HG03342 (cell line): Measurements from ENCODE around the gene TSGA10.
A peak's percentile ranks its signal among the peaks of the same experiment; 100 is the strongest.
"Not testable (repeated sequence)": the region's sequence is repeated elsewhere in the genome, so short reads cannot be mapped to it uniquely, and the experiment has no call there.

Experiments used
- ATAC-seq: cut with Tn5 transposase; IDR thresholded peaks from one replicate; pipeline ENCODE4 v1.9.1; 2021; ENCODE audit warnings: mild to moderate bottlenecking, moderate library complexity; ENCODE audit not compliant: unreplicated experiment

Gene TSGA10

GRCh38 chr2:99154643-99155536, at the start of gene TSGA10, which contains the start of gene LIPT1:
TSGA10 (minus strand) TSS chr2:99154942; CDS start chr2:99109439, 45,503 bp downstream.
LIPT1 (plus strand) TSS chr2:99154967; CDS start chr2:99161958, 6,991 bp downstream.
- peak; percentile 96 for ATAC-seq

- no peak for ATAC-seq
Observed at GRCh38 chr2:99201959-99202678, 47.4 kb upstream of the TSGA10 start.

- no peak for ATAC-seq
Observed at GRCh38 chr2:99200076-99200800, 45.5 kb upstream of the TSGA10 start.

- ATAC-seq, result no peak
Observed at GRCh38 chr2:99198103-99198841, 43.5 kb upstream of the TSGA10 start.

- ATAC-seq, result not testable (repeated sequence)
Observed at GRCh38 chr2:99192364-99192763, 37.6 kb upstream of the TSGA10 start.

- ATAC-seq, result no peak
Observed at GRCh38 chr2:99190548-99190947, 35.8 kb upstream of the TSGA10 start.

- ATAC-seq, result no peak
Observed at GRCh38 chr2:99188357-99188756, 33.6 kb upstream of the TSGA10 start.

GRCh38 chr2:99187011-99187410, 32.3 kb upstream of the TSGA10 start:
- no peak for ATAC-seq

GRCh38 chr2:99184811-99185210, 30.1 kb upstream of the TSGA10 start:
- no peak for ATAC-seq

GRCh38 chr2:99183025-99183424, 28.3 kb upstream of the TSGA10 start:
- ATAC-seq, result no peak

- no peak for ATAC-seq
Observed at GRCh38 chr2:99181624-99182000, 26.9 kb upstream of the TSGA10 start.

- peak; percentile 93 for ATAC-seq
Observed at GRCh38 chr2:99180755-99181623, 26.2 kb upstream of the TSGA10 start, which contains the start of the genes MITD1 and MRPL30. MITD1 (minus strand) TSS chr2:99181058; CDS start chr2:99180981, 77 bp downstream. MRPL30 (plus strand) TSS chr2:99181184; CDS start chr2:99186204, 5,020 bp downstream.

- no peak for ATAC-seq
Observed at GRCh38 chr2:99171377-99172140, 16.8 kb upstream of the TSGA10 start.

GRCh38 chr2:99169534-99169933, 14.8 kb upstream of the TSGA10 start:
- no peak for ATAC-seq

GRCh38 chr2:99166218-99166617, 11.5 kb upstream of the TSGA10 start:
- no peak for ATAC-seq

- ATAC-seq, result no peak
Observed at GRCh38 chr2:99159594-99159993, 4.9 kb upstream of the TSGA10 start.

- no peak for ATAC-seq
Observed at GRCh38 chr2:99158599-99158998, 3.9 kb upstream of the TSGA10 start.

GRCh38 chr2:99156891-99157290, 2.1 kb upstream of the TSGA10 start:
- ATAC-seq, result no peak
